GM12892 (cell line): ENCODE results near the gene MDM1.

Experiments used
- DNase-seq: peaks from one replicate; pipeline ENCODE4 v3.0.0; 2011; ENCODE audit not compliant: insufficient read length
- FAIRE-seq: peaks from 2 replicates; lab custom pipeline; 2011; peaks lifted over from hg19 to GRCh38; lab: Jason Lieb, UNC
- POLR2A ChIP-seq: IDR thresholded peaks from 2 replicates; pipeline ENCODE4 v1.6.1; 2011; ENCODE audit warnings: low read depth, low read length, control low read depth
- POLR2AphosphoS5 ChIP-seq: IDR thresholded peaks from 2 replicates; pipeline ENCODE4 v1.6.1; 2011; ENCODE audit warnings: low read depth, low read length, control low read depth
- TAF1 ChIP-seq: IDR thresholded peaks from 2 replicates; pipeline ENCODE4 v1.6.1; 2011; ENCODE audit warnings: low read depth, mild to moderate bottlenecking, control low read depth, low read length, borderline replicate concordance

MDM1 gene

DNA sequence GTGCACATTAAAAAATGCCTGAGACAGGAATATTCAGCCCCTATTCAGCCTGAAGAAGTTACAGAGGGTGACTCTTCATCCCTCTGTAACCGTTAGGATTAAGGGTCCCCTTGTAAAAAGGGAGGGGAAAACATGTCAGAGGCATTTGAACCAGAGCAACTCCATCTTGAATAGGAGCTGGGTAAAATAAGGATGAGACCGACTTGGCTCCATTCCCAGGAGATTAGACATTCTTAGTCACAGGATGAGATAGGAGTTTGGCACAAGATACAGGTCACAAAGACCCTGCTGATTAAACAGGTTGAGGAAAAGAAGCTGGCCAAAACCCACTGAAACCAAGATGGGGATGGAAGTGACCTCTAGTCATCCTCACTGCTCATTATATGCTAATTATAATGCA lies 19.9 kb upstream of the MDM1 start:
- TF ChIP-seq POLR2AphosphoS5 (no peak), POLR2A (no peak), TAF1 (no peak)
- FAIRE-seq (no peak), DNase-seq (no peak)

- TF ChIP-seq TAF1 (no peak), POLR2AphosphoS5 (no peak), POLR2A (no peak)
- FAIRE-seq (no peak), DNase-seq (no peak)
These were observed 18.6 kb upstream of the MDM1 start for GRCh38 chr12:68350753-68351152.

- no peak for DNase-seq
- FAIRE-seq = no peak
- no peak for TF ChIP-seq TAF1
- no peak for TF ChIP-seq POLR2AphosphoS5
- no peak for TF ChIP-seq POLR2A
These were observed 17.9 kb upstream of the MDM1 start for GRCh38 chr12:68349921-68350606.

GRCh38 chr12:68349220-68349621 lies 17.1 kb upstream of the MDM1 start:
- no peak for FAIRE-seq
- no peak for TF ChIP-seq POLR2AphosphoS5
- TF ChIP-seq POLR2A = no peak
- TF ChIP-seq TAF1 = no peak
- no peak for DNase-seq

- TF ChIP-seq POLR2AphosphoS5 = no peak
- TF ChIP-seq POLR2A = no peak
- TF ChIP-seq TAF1 = no peak
- no peak for FAIRE-seq
- DNase-seq = no peak
These were observed 16.3 kb upstream of the MDM1 start for GRCh38 chr12:68348419-68348818.

- DNase-seq (no peak), FAIRE-seq (no peak)
- TF ChIP-seq POLR2A = no peak
- no peak for TF ChIP-seq POLR2AphosphoS5
- TF ChIP-seq TAF1 = no peak
These were observed 13.6 kb upstream of the MDM1 start for GRCh38 chr12:68345763-68346162.

DNA sequence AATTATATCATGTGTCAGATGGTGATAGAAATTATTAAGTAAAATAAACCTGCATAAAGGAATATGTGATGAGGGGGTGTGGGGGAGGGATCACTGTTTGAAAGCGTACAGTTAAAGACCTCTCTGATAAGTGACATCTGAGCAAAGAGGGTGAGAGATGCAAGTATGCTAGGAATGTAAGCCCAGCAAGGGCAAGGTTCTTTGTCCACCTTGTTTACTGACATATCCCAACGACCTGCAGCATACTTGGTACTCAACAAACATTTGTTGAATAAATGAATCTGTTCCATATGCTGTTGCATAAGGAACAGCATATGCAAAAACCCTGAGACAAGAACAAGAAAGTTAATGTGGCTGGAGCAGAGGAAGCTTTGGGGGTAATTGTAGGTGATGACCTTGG lies 12.0 kb upstream of the MDM1 start:
- TF ChIP-seq POLR2AphosphoS5 = no peak
- DNase-seq (no peak), FAIRE-seq (no peak)

- no peak for FAIRE-seq
- TF ChIP-seq TAF1 (no peak), POLR2A (no peak), POLR2AphosphoS5 (no peak)
- no peak for DNase-seq
These were observed 10.8 kb upstream of the MDM1 start for GRCh38 chr12:68342966-68343365.

- DNase-seq (no peak), FAIRE-seq (no peak)
These were observed 9.7 kb upstream of the MDM1 start for GRCh38 chr12:68341822-68342221.

GRCh38 chr12:68340404-68341270 lies 8.5 kb upstream of the MDM1 start:
- TF ChIP-seq TAF1 (no peak), POLR2A (no peak), POLR2AphosphoS5 (no peak)
- DNase-seq (no peak), FAIRE-seq (no peak)

More at GRCh38 chr12:68341822-68342221, 9.7 kb upstream of the MDM1 start:
- no peak for TF ChIP-seq POLR2AphosphoS5
- TF ChIP-seq POLR2A = no peak
- no peak for TF ChIP-seq TAF1

- no peak for DNase-seq
- TF ChIP-seq POLR2AphosphoS5 (no peak), TAF1 (no peak), POLR2A (no peak)
- FAIRE-seq = no peak
These were observed 4.7 kb upstream of the MDM1 start for GRCh38 chr12:68336889-68337303.
